Measurements from ENCODE around the gene TSSK1B. TPM values are rescaled to one million over a fixed set of nuclear protein-coding genes. Genes with fewer than 3 reads are reported as not detected.

The TSSK1B gene
- total and polyA plus RNA-seq, 2 of the 8 experiments (the other 6 are each of a cell fraction or from before 2014, with no cell fraction given) = 0.05 TPM; not detected in 1

GRCh38 chr5:113433071-113433470 is 1.7 kb downstream of the TSSK1B start (continued):
- TF ChIP-seq, protein P1, sequence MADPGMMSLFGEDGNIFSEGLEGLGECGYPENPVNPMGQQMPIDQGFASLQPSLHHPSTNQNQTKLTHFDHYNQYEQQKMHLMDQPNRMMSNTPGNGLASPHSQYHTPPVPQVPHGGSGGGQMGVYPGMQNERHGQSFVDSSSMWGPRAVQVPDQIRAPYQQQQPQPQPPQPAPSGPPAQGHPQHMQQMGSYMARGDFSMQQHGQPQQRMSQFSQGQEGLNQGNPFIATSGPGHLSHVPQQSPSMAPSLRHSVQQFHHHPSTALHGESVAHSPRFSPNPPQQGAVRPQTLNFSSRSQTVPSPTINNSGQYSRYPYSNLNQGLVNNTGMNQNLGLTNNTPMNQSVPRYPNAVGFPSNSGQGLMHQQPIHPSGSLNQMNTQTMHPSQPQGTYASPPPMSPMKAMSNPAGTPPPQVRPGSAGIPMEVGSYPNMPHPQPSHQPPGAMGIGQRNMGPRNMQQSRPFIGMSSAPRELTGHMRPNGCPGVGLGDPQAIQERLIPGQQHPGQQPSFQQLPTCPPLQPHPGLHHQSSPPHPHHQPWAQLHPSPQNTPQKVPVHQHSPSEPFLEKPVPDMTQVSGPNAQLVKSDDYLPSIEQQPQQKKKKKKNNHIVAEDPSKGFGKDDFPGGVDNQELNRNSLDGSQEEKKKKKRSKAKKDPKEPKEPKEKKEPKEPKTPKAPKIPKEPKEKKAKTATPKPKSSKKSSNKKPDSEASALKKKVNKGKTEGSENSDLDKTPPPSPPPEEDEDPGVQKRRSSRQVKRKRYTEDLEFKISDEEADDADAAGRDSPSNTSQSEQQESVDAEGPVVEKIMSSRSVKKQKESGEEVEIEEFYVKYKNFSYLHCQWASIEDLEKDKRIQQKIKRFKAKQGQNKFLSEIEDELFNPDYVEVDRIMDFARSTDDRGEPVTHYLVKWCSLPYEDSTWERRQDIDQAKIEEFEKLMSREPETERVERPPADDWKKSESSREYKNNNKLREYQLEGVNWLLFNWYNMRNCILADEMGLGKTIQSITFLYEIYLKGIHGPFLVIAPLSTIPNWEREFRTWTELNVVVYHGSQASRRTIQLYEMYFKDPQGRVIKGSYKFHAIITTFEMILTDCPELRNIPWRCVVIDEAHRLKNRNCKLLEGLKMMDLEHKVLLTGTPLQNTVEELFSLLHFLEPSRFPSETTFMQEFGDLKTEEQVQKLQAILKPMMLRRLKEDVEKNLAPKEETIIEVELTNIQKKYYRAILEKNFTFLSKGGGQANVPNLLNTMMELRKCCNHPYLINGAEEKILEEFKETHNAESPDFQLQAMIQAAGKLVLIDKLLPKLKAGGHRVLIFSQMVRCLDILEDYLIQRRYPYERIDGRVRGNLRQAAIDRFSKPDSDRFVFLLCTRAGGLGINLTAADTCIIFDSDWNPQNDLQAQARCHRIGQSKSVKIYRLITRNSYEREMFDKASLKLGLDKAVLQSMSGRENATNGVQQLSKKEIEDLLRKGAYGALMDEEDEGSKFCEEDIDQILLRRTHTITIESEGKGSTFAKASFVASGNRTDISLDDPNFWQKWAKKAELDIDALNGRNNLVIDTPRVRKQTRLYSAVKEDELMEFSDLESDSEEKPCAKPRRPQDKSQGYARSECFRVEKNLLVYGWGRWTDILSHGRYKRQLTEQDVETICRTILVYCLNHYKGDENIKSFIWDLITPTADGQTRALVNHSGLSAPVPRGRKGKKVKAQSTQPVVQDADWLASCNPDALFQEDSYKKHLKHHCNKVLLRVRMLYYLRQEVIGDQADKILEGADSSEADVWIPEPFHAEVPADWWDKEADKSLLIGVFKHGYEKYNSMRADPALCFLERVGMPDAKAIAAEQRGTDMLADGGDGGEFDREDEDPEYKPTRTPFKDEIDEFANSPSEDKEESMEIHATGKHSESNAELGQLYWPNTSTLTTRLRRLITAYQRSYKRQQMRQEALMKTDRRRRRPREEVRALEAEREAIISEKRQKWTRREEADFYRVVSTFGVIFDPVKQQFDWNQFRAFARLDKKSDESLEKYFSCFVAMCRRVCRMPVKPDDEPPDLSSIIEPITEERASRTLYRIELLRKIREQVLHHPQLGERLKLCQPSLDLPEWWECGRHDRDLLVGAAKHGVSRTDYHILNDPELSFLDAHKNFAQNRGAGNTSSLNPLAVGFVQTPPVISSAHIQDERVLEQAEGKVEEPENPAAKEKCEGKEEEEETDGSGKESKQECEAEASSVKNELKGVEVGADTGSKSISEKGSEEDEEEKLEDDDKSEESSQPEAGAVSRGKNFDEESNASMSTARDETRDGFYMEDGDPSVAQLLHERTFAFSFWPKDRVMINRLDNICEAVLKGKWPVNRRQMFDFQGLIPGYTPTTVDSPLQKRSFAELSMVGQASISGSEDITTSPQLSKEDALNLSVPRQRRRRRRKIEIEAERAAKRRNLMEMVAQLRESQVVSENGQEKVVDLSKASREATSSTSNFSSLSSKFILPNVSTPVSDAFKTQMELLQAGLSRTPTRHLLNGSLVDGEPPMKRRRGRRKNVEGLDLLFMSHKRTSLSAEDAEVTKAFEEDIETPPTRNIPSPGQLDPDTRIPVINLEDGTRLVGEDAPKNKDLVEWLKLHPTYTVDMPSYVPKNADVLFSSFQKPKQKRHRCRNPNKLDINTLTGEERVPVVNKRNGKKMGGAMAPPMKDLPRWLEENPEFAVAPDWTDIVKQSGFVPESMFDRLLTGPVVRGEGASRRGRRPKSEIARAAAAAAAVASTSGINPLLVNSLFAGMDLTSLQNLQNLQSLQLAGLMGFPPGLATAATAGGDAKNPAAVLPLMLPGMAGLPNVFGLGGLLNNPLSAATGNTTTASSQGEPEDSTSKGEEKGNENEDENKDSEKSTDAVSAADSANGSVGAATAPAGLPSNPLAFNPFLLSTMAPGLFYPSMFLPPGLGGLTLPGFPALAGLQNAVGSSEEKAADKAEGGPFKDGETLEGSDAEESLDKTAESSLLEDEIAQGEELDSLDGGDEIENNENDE (IDR thresholded peaks at IDR 0.05; ENCODE audit: insufficient replicate concordance, low read length) = no peak
- TF ChIP-seq CBX8 (IDR thresholded peaks at IDR 0.05; ENCODE audit: borderline replicate concordance, low read depth, low read length) (no peak), NANOG (IDR thresholded peaks at IDR 0.05; ENCODE audit: insufficient read depth, low read depth, low read length, poor library complexity, severe bottlenecking) (no peak), RXRA (IDR thresholded peaks at IDR 0.05; ENCODE audit: insufficient read depth, low read depth, low read length) (no peak), HDAC2 (IDR thresholded peaks at IDR 0.05; ENCODE audit: borderline replicate concordance in 1 of 2, low read depth in 2 of 2, low read length in 2 of 2) (no peak)
